NCI-H524 (cell line): Measurements from ENCODE around the gene PPP1R7.

Experiments
- DNase-seq, 2 experiments: peaks; one replicate each; lab custom pipeline; 2025; lab: John Stamatoyannopoulos, UW

The PPP1R7 gene

DNA sequence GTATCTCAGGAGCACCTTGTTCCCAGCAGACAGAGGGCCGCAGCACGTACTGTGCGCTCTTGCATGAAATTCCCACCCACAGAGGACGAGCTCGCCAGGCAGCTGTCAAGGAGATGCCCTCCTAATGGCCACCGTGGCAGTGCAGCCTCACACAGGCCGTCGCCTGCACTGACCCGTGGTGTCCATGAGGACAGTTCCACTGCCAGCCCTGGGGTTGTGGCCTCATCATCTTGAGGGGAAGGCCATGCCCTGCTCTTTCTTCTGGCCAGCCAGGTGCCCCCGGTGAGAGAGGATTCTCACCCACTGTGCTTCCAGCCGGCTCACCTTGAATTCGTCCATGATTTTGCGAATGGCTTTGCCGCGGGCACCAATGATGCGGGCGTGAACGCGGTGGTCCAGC, 80.2 kb downstream of the PPP1R7 start:
- DNase-seq, result no peak

GRCh38 chr2:241232736-241233575, 82.7 kb downstream of the PPP1R7 start:
- DNase-seq, result no peak
